ENCODE measurements around the gene USF2. TPM values are rescaled to one million over a fixed set of nuclear protein-coding genes. Genes with fewer than 3 reads are reported as not detected.

USF2 gene
- polyA plus RNA-seq, 1 donor (not counting 4 experiments of a cell fraction or from before 2014, with no cell fraction given), result 53.8 TPM

- H2AFZ ChIP-seq (ENCODE audit: control insufficient read depth, low read length), result no peak overlapping the region
- no peaks in the 10 kb centered on the region for H3K27me3 ChIP-seq (ENCODE audit: control insufficient read depth, extremely low read depth, insufficient read depth, low read length)
- no peak overlapping the region for H3K4me2 ChIP-seq (ENCODE audit: control insufficient read depth, extremely low read depth, insufficient read depth, low read depth, low read length)
- H3K27ac ChIP-seq (ENCODE audit: control insufficient read depth, insufficient read depth, low read length), result no peak overlapping the region
- no peak for DNase-seq (ENCODE audit: low read depth, low spot score)
- no peaks in the 10 kb centered on the region for H3K9me1 ChIP-seq (ENCODE audit: control insufficient read depth, extremely low read depth, insufficient read depth, low read length)
- no peak overlapping the region for H3K4me3 ChIP-seq (ENCODE audit: control insufficient read depth in 2 of 3, extremely low read depth in 1 of 3, insufficient read depth in 2 of 3, low read depth in 1 of 3, low read length in 3 of 3)
- TF ChIP-seq EZH2 (IDR thresholded peaks at IDR 0.05; ENCODE audit: low read length) (no peak), CTCF (optimal IDR thresholded peaks at IDR 0.05 in 1 of 3, IDR thresholded peaks at IDR 0.05 in 1 of 3, conservative IDR thresholded peaks at IDR 0.05 in 1 of 3; ENCODE audit: extremely low read depth in 1 of 3, insufficient read depth in 2 of 3, low read length in 3 of 3) (no peak)
- FAIRE-seq, result no peak
- H3K9me3 ChIP-seq (ENCODE audit: control insufficient read depth, low read depth, low read length), result no peaks in the 10 kb centered on the region
- dilution Hi-C loops (cut with MboI; ENCODE audit: extremely low pct_ligation_motif_present, low sequenced_read_pairs), result no loop called here
- no peaks in the 10 kb centered on the region for H4K20me1 ChIP-seq (ENCODE audit: control insufficient read depth, extremely low read depth, insufficient read depth, low read length)
- H3K36me3 ChIP-seq (ENCODE audit: control insufficient read depth in 2 of 2, extremely low read depth in 1 of 2, insufficient read depth in 2 of 2, low read length in 2 of 2), result peaks cover 26 to 32% of the 10 kb centered on the region in 2 experiments
- H3K4me1 ChIP-seq (ENCODE audit: control insufficient read depth, extremely low read depth, insufficient read depth, low read length), result no peaks in the 10 kb centered on the region
- H3K9ac ChIP-seq (ENCODE audit: control insufficient read depth, extremely low read depth, insufficient read depth, low read length), result no peak overlapping the region
- H3K79me2 ChIP-seq (ENCODE audit: control insufficient read depth, insufficient read depth, low read length), result peaks cover 3% of the 10 kb centered on the region
These were observed 4.3 kb downstream of the USF2 start for GRCh38 chr19:35272954-35273649.

DNA sequence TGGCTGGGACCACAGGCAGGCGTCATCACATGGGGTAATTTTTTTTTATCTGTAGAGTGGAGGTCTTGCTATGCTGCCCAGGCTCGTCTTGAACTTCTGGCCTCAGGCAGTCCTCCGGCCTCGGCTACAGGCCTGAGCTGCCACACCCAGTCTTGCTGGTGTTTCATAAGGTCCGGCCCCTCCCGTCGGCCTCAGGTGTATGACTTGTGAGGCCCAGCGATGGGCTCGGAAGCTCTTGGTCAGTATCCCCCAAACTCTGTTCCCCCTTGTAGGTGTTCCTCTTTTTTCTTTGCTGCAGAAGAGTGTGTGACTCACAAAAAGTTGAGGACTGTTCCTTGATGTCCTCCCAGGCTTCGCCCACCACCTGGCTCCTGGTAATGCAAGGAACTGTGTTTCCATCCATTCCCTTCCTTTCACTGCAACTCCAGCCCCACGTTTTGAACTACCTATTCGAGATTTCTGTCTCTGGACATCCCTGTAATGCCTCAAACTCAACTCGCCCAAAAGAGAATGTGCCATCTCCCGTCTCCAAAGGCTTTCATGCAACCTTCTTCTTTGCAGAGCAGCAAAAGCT, 5.0 kb downstream of the USF2 start:
- no peaks in the 10 kb centered on the region for H3K9me3 ChIP-seq (ENCODE audit: control insufficient read depth, low read depth, low read length)
- DNase-seq (ENCODE audit: low read depth, low spot score), result no peak
- H3K9me1 ChIP-seq (ENCODE audit: control insufficient read depth, extremely low read depth, insufficient read depth, low read length), result no peaks in the 10 kb centered on the region
- H3K4me1 ChIP-seq (ENCODE audit: control insufficient read depth, extremely low read depth, insufficient read depth, low read length), result no peaks in the 10 kb centered on the region
- no peak overlapping the region for H3K4me3 ChIP-seq (ENCODE audit: control insufficient read depth in 2 of 3, extremely low read depth in 1 of 3, insufficient read depth in 2 of 3, low read depth in 1 of 3, low read length in 3 of 3)
- TF ChIP-seq EZH2 (IDR thresholded peaks at IDR 0.05; ENCODE audit: low read length) (no peak), CTCF (optimal IDR thresholded peaks at IDR 0.05 in 1 of 3, IDR thresholded peaks at IDR 0.05 in 1 of 3, conservative IDR thresholded peaks at IDR 0.05 in 1 of 3; ENCODE audit: extremely low read depth in 1 of 3, insufficient read depth in 2 of 3, low read length in 3 of 3) (no peak)
- no peaks in the 10 kb centered on the region for H4K20me1 ChIP-seq (ENCODE audit: control insufficient read depth, extremely low read depth, insufficient read depth, low read length)
- H2AFZ ChIP-seq (ENCODE audit: control insufficient read depth, low read length), result no peak overlapping the region
- FAIRE-seq, result no peak
- no peak overlapping the region for H3K9ac ChIP-seq (ENCODE audit: control insufficient read depth, extremely low read depth, insufficient read depth, low read length)
- dilution Hi-C loops (cut with MboI; ENCODE audit: extremely low pct_ligation_motif_present, low sequenced_read_pairs), result no loop called here
- no peak overlapping the region for H3K4me2 ChIP-seq (ENCODE audit: control insufficient read depth, extremely low read depth, insufficient read depth, low read depth, low read length)
- H3K27me3 ChIP-seq (ENCODE audit: control insufficient read depth, extremely low read depth, insufficient read depth, low read length), result no peaks in the 10 kb centered on the region
- H3K27ac ChIP-seq (ENCODE audit: control insufficient read depth, insufficient read depth, low read length), result no peak overlapping the region
- H3K36me3 ChIP-seq (ENCODE audit: control insufficient read depth in 2 of 2, extremely low read depth in 1 of 2, insufficient read depth in 2 of 2, low read length in 2 of 2), result peaks cover 26 to 32% of the 10 kb centered on the region in 2 experiments
- H3K79me2 ChIP-seq (ENCODE audit: control insufficient read depth, insufficient read depth, low read length), result peaks cover 3% of the 10 kb centered on the region

Data from keratinocyte (primary cell).